Measurements from ENCODE around the gene EXD1. TPM values are rescaled to one million over a fixed set of nuclear protein-coding genes. Genes with fewer than 3 reads are reported as not detected.
A peak's percentile ranks its signal among the peaks of the same experiment; 100 is the strongest.

The EXD1 gene
- total RNA-seq, 1 donor from 2014 or later = not detected

DNA sequence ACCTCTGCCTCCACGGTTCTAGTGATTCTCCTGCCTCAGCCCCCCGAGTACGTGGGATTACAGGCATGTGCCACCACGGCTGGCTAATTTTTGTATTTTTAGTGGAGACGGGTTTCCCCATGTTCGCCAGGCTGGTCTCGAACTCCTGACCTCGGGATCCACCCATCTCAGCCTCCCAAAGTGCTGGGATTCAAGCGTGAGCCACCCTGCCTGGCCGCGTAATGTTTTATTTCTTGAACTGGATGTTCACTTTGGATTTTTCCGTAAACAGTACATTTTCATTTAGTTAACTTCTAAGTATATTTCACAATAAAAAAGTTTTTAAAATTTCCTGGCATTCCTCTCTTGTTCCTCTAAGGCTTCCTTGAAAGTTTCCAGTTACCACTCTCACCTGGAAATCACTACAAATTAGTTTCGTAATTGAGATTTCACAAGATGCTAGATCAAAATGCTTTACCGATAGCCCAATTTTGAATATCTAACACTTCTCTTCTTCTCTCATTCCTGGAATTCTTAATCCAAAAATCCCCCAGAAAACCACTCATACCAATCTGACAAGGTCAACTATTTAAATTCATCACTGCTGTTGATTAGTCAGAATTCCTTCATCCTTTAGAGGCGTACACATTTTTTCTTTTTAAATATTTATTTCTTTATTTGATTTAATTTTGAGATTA, 69.8 kb downstream of the EXD1 start:
- Mint-ChIP-seq H3K27ac (peak overlapping the region; percentile 7), H3K36me3 (no peaks in the 10 kb centered on the region), H3K9me3 (no peaks in the 10 kb centered on the region), H3K27me3 (ENCODE audit: low read depth) (no peaks in the 10 kb centered on the region), H3K4me1 (peaks cover 12% of the 10 kb centered on the region), H3K4me3 (no peak overlapping the region)
- TF ChIP-seq CTCF (IDR thresholded peaks at IDR 0.05; ENCODE audit: unreplicated experiment) = no peak
- DNase-seq (ENCODE audit: low spot score in 2 of 2, unreplicated experiment in 2 of 2) = no peak

DNA sequence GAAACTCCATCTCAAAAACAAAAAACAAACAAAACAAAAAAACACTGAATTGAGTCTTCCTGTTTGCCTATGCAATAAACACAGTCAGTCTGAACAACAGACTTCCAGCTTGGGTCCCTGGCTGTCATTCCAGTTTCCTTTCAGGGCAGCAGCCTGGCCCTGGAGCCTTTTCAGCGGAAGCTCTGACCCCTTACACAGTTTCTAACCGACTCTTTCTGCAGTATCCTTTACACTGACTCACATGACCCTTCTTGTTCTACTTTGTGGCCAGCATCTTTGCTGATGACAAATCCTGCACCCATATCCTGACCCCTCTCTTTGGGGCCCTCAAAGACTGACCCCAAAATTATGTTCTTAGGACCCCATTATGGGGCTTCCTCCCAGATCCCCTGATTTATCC, 76.1 kb downstream of the EXD1 start:
- no peaks in the 10 kb centered on the region for H3K36me3 Mint-ChIP-seq
- DNase-seq (ENCODE audit: low spot score in 2 of 2, unreplicated experiment in 2 of 2) = no peak
- peaks cover 5% of the 10 kb centered on the region for H3K9me3 Mint-ChIP-seq
- H3K27ac Mint-ChIP-seq = no peak overlapping the region
- H3K4me1 Mint-ChIP-seq = peaks cover 8% of the 10 kb centered on the region
- TF ChIP-seq CTCF (IDR thresholded peaks at IDR 0.05; ENCODE audit: unreplicated experiment) = no peak
- no peaks in the 10 kb centered on the region for H3K27me3 Mint-ChIP-seq (ENCODE audit: low read depth)
- no peak overlapping the region for H3K4me3 Mint-ChIP-seq

GRCh38 chr15:41153733-41154132, 76.8 kb downstream of the EXD1 start:
- H3K4me3 Mint-ChIP-seq = no peak overlapping the region
- no peak for TF ChIP-seq CTCF (IDR thresholded peaks at IDR 0.05; ENCODE audit: unreplicated experiment)
- no peaks in the 10 kb centered on the region for H3K27me3 Mint-ChIP-seq (ENCODE audit: low read depth)
- peaks cover 8% of the 10 kb centered on the region for H3K4me1 Mint-ChIP-seq
- H3K27ac Mint-ChIP-seq = no peak overlapping the region
- H3K9me3 Mint-ChIP-seq = peaks cover 5% of the 10 kb centered on the region
- DNase-seq (ENCODE audit: low spot score in 2 of 2, unreplicated experiment in 2 of 2) = no peak
- no peaks in the 10 kb centered on the region for H3K36me3 Mint-ChIP-seq

DNA sequence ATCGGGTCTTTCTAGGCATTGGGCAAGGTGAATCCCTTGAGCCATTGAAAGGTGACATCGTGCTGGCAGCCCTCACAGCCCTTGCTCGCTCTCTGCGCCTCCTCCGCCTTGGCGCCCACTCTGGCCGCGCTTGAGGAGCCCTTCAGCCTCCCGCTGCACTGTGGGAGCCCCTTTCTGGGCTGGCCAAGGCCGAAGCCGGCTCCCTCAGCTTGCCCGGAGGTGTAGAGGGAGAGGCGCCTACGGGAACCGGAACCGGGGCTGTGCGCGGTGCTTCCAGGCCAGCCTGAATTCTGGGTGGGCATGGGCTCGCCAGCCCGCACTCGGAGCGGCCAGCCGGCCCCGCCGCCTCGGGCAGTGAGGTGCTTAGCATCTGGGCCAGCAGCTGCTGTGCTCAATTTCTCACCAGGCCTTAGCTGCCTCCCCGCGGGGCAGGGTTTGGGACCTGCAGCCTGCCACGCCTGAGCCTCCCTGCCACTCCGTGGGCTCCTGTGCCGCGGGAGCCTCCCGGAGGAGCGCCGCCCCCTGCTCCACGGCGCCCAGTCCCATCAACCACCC, 79.0 kb downstream of the EXD1 start:
- Mint-ChIP-seq H3K27ac (no peak overlapping the region), H3K4me3 (no peak overlapping the region), H3K27me3 (ENCODE audit: low read depth) (no peaks in the 10 kb centered on the region), H3K4me1 (peaks cover 8% of the 10 kb centered on the region), H3K9me3 (peaks cover 5% of the 10 kb centered on the region), H3K36me3 (no peaks in the 10 kb centered on the region)
- no peak for DNase-seq (ENCODE audit: low spot score in 2 of 2, unreplicated experiment in 2 of 2)
- no peak for TF ChIP-seq CTCF (IDR thresholded peaks at IDR 0.05; ENCODE audit: unreplicated experiment)

GRCh38 chr15:41150279-41150678, 80.3 kb downstream of the EXD1 start:
- Mint-ChIP-seq H3K9me3 (peaks cover 5% of the 10 kb centered on the region), H3K4me1 (peaks cover 8% of the 10 kb centered on the region)

More at GRCh38 chr15:41150279-41150678, 80.3 kb downstream of the EXD1 start:
- no peak for TF ChIP-seq CTCF (IDR thresholded peaks at IDR 0.05; ENCODE audit: unreplicated experiment)
- no peak for DNase-seq (ENCODE audit: low spot score in 2 of 2, unreplicated experiment in 2 of 2)
- Mint-ChIP-seq H3K4me3 (no peak overlapping the region), H3K36me3 (no peaks in the 10 kb centered on the region), H3K27ac (no peak overlapping the region), H3K27me3 (ENCODE audit: low read depth) (no peaks in the 10 kb centered on the region)

Data from mesothelial cell of epicardium (in vitro differentiated cells).